H1 (cell line): ENCODE data around the gene ITM2B. TPM values are rescaled to one million over a fixed set of nuclear protein-coding genes. Genes with fewer than 3 reads are reported as not detected.

Experiments used
- CTCF ChIA-PET: fragments of 300-600 bp; sonication (Branson Sonifier 250); formaldehyde crosslinking; loops from one replicate; lab custom pipeline; 2021; ENCODE audit not compliant: partially characterized antibody; lab: Charles Lee
- POLR2A ChIA-PET: fragments of 300-600 bp; sonication (Branson Sonifier 250); formaldehyde crosslinking; loops from one replicate; lab custom pipeline; 2021; ENCODE audit warnings: inconsistent platforms; ENCODE audit not compliant: partially characterized antibody; lab: Charles Lee
- DNase-seq, 2 experiments: peaks; one replicate each; pipeline versions ENCODE4 v3.0.0 to v3.0.0-alpha.2; 2010 to 2022; ENCODE audit warnings: low spot score in 2 of 2, low read depth in 1 of 2, mixed read lengths in 1 of 2
- FAIRE-seq: peaks from 2 replicates; lab custom pipeline; 2011; peaks lifted over from hg19 to GRCh38; lab: Jason Lieb, UNC
- H2AFZ ChIP-seq: 2 replicates; pipeline ENCODE4 v1.8.1; 2012; ENCODE audit warnings: low read length, inconsistent platforms
- H2AK5ac ChIP-seq: 2 replicates; pipeline ENCODE4 v1.6.1; 2013; ENCODE audit warnings: low read depth, low read length
- H2BK120ac ChIP-seq: replicated peaks from 2 replicates; pipeline ENCODE3; 2013; ENCODE audit warnings: low read depth, low read length, inconsistent platforms
- H2BK12ac ChIP-seq: 2 replicates; pipeline ENCODE4 v1.6.1; 2013; ENCODE audit warnings: low read depth, low read length
- H2BK15ac ChIP-seq: 2 replicates; pipeline ENCODE4 v1.6.1; 2013; ENCODE audit warnings: low read length
- H2BK20ac ChIP-seq: 2 replicates; pipeline ENCODE4 v1.6.1; 2013; ENCODE audit warnings: low read length
- H2BK5ac ChIP-seq: 2 replicates; pipeline ENCODE4 v1.6.1; 2013; ENCODE audit warnings: low read depth, low read length
- H3K14ac ChIP-seq: 2 replicates; pipeline ENCODE4 v1.6.1; 2013; ENCODE audit warnings: inconsistent platforms; ENCODE audit not compliant: insufficient read length
- H3K18ac ChIP-seq: 2 replicates; pipeline ENCODE4 v1.6.1; 2013; ENCODE audit warnings: low read length; ENCODE audit errors: extremely low read depth
- H3K23ac ChIP-seq: 2 replicates; pipeline ENCODE4 v1.6.1; 2013; ENCODE audit warnings: inconsistent platforms; ENCODE audit not compliant: insufficient read length
- H3K23me2 ChIP-seq: 2 replicates; pipeline ENCODE4 v1.6.1; 2013; ENCODE audit warnings: low read depth, low read length
- H3K27ac ChIP-seq: 2 replicates; pipeline ENCODE4 v1.6.1; 2011; ENCODE audit warnings: low read depth, low read length, inconsistent platforms
- H3K27me3 ChIP-seq, 4 experiments: replicated peaks in 1 of 4; 1 replicate in 1 of 4; 2 replicates in 3 of 4; pipeline versions ENCODE4 v1.6.1 to v1.8.1; 2011 to 2013; ENCODE audit warnings: low read length in 3 of 4, mild to moderate bottlenecking in 3 of 4, inconsistent platforms in 2 of 4, mixed read lengths in 2 of 4, moderate library complexity in 1 of 4; ENCODE audit not compliant: control insufficient read depth in 3 of 4, insufficient read depth in 3 of 4; ENCODE audit errors: extremely low read depth in 1 of 4
- H3K36me3 ChIP-seq, 4 experiments: 2 replicates each; pipeline versions ENCODE4 v1.6.1 to v1.8.1; 2011 to 2013; ENCODE audit warnings: mild to moderate bottlenecking in 4 of 4, low read length in 3 of 4, moderate library complexity in 2 of 4, control low read depth in 1 of 4, inconsistent platforms in 1 of 4; ENCODE audit not compliant: insufficient read depth in 4 of 4, control insufficient read depth in 2 of 4
- H3K4ac ChIP-seq: replicated peaks from 2 replicates; pipeline ENCODE3; 2013; ENCODE audit warnings: low read length, low read depth, mixed read lengths, inconsistent platforms; ENCODE audit not compliant: insufficient read length
- H3K4me1 ChIP-seq, 4 experiments: replicated peaks in 1 of 4; 1 replicate in 1 of 4; 2 replicates in 3 of 4; pipeline versions ENCODE4 v1.6.1 to v1.8.1; 2011 to 2013; ENCODE audit warnings: low read length in 3 of 4, inconsistent platforms in 2 of 4, mixed read lengths in 1 of 4; ENCODE audit not compliant: insufficient read depth in 4 of 4, control insufficient read depth in 3 of 4
- H3K4me2 ChIP-seq, 2 experiments: 2 replicates each; pipeline versions ENCODE4 v1.6.1 to v1.8.1; 2011 to 2013; ENCODE audit warnings: low read depth in 2 of 2, low read length in 2 of 2, control low read depth in 1 of 2, inconsistent platforms in 1 of 2, mild to moderate bottlenecking in 1 of 2; ENCODE audit not compliant: insufficient read depth in 1 of 2
- H3K4me3 ChIP-seq, 4 experiments: fragments of 200-600, 300-600 bp in 1 of 4; sonication (generic), shearing (Covaris generic), sonication (Bioruptor Twin) in 1 of 4; 2 replicates each; pipeline versions ENCODE4 v1.5.1 to v1.8.1; 2011 to 2016; ENCODE audit warnings: low read length in 4 of 4, low read depth in 3 of 4, control low read depth in 2 of 4, inconsistent platforms in 2 of 4, mild to moderate bottlenecking in 2 of 4, mixed read lengths in 1 of 4, moderate library complexity in 1 of 4; ENCODE audit not compliant: insufficient read depth in 2 of 4; ENCODE audit errors: extremely low read depth in 1 of 4
- H3K56ac ChIP-seq: replicated peaks from 2 replicates; pipeline ENCODE3; 2013; ENCODE audit warnings: low read depth, mild to moderate bottlenecking, mixed read lengths, low read length, inconsistent platforms; ENCODE audit not compliant: insufficient read length
- H3K79me1 ChIP-seq: 2 replicates; pipeline ENCODE4 v1.6.1; 2013; ENCODE audit warnings: low read depth, low read length, control low read depth
- H3K79me2 ChIP-seq, 2 experiments: 2 replicates each; pipeline versions ENCODE4 v1.6.1 to v1.8.1; 2012 to 2013; ENCODE audit warnings: low read length in 2 of 2, mild to moderate bottlenecking in 2 of 2, inconsistent platforms in 1 of 2; ENCODE audit not compliant: insufficient read depth in 2 of 2, control insufficient read depth in 1 of 2
- H3K9ac ChIP-seq, 4 experiments: replicated peaks in 1 of 4; 1 replicate in 1 of 4; 2 replicates in 3 of 4; pipeline versions ENCODE4 v1.6.1 to v1.8.1; 2011 to 2013; ENCODE audit warnings: low read depth in 3 of 4, low read length in 3 of 4, control low read depth in 2 of 4, mild to moderate bottlenecking in 2 of 4, moderate library complexity in 2 of 4, inconsistent platforms in 1 of 4; ENCODE audit errors: extremely low read depth in 1 of 4
- H3K9me3 ChIP-seq, 2 experiments: 2 replicates each; pipeline versions ENCODE4 v1.6.1 to v1.8.1; 2012 to 2013; ENCODE audit warnings: mild to moderate bottlenecking in 2 of 2, moderate library complexity in 2 of 2, control low read depth in 1 of 2, inconsistent platforms in 1 of 2, low read depth in 1 of 2, low read length in 1 of 2, mixed read lengths in 1 of 2; ENCODE audit not compliant: insufficient read depth in 2 of 2
- H4K20me1 ChIP-seq, 2 experiments: replicated peaks in 1 of 2; 2 replicates each; pipeline versions ENCODE3 to v1.8.1; 2011 to 2013; ENCODE audit warnings: inconsistent platforms in 2 of 2, low read length in 2 of 2, mild to moderate bottlenecking in 1 of 2; ENCODE audit not compliant: insufficient read depth in 2 of 2, control insufficient read depth in 1 of 2
- H4K5ac ChIP-seq: 2 replicates; pipeline ENCODE4 v1.6.1; 2013; ENCODE audit warnings: low read length, low read depth, mixed read lengths, inconsistent platforms; ENCODE audit not compliant: insufficient read length
- H4K8ac ChIP-seq: 2 replicates; pipeline ENCODE4 v1.8.0; 2013; ENCODE audit warnings: mild to moderate bottlenecking, moderate library complexity, low read length, inconsistent platforms; ENCODE audit not compliant: insufficient read depth; ENCODE audit errors: extremely low read depth
- H4K91ac ChIP-seq: replicated peaks from 2 replicates; pipeline ENCODE3; 2013; ENCODE audit warnings: low read length, mixed read lengths, inconsistent platforms; ENCODE audit not compliant: insufficient read length
- BACH1 ChIP-seq: IDR thresholded peaks from 2 replicates; pipeline ENCODE4 v1.6.1; 2012; ENCODE audit warnings: low read length, improper control_type of control experiment
- BCL11A ChIP-seq, 2 experiments: IDR thresholded peaks; one replicate each; pipeline ENCODE4 v1.6.1; 2011; ENCODE audit warnings: low read depth in 2 of 2, low read length in 2 of 2, mild to moderate bottlenecking in 2 of 2
- CBX5 ChIP-seq: fragments of 300-800, 300-1000 bp; sonication (generic); IDR thresholded peaks from 2 replicates; pipeline ENCODE4 v1.7.1; 2016; ENCODE audit warnings: antibody characterized with exemption, low read length, low read depth
- EZH2 ChIP-seq: fragments of 200-600 bp; sonication (generic); IDR thresholded peaks from 2 replicates; pipeline ENCODE4 v1.7.1; 2012; ENCODE audit warnings: low read depth, mild to moderate bottlenecking, moderate library complexity, low read length, inconsistent platforms; ENCODE audit not compliant: severe bottlenecking
- KDM4A ChIP-seq: IDR thresholded peaks from one replicate; pipeline ENCODE4 v1.7.1; 2012; ENCODE audit warnings: low read depth, mild to moderate bottlenecking, moderate library complexity, low read length, inconsistent platforms; ENCODE audit not compliant: severe bottlenecking
- KDM5A ChIP-seq: fragments of 200-600 bp; IDR thresholded peaks from 2 replicates; pipeline ENCODE4 v1.7.1; 2012; ENCODE audit warnings: mild to moderate bottlenecking, low read length, inconsistent platforms, mixed read lengths
- SIRT6 ChIP-seq: IDR thresholded peaks from one replicate; pipeline ENCODE4 v1.7.1; 2012; ENCODE audit warnings: low read length, inconsistent platforms
- SUZ12 ChIP-seq: fragments of 200-600 bp; sonication (generic); IDR thresholded peaks from 2 replicates; pipeline ENCODE4 v1.6.1; 2012; ENCODE audit warnings: mild to moderate bottlenecking, inconsistent platforms, low read length, moderate library complexity, mixed read lengths
- WGBS, 2 experiments: shearing (Covaris generic) in 1 of 2; methylation state at CpG; one replicate each; pipeline versions ENCODE4 v1.1.6 to v1.1.7; 2013 to 2015; ENCODE audit warnings: low lambda C conversion rate in 2 of 2, mixed read lengths in 2 of 2, inconsistent platforms in 1 of 2, low coverage in 1 of 2, missing lambda C conversion rate in 1 of 2; ENCODE audit not compliant: insufficient replicate concordance in 2 of 2, insufficient coverage in 1 of 2, insufficient read length in 1 of 2; ENCODE audit errors: extremely low coverage in 1 of 2, missing lambda C conversion rate in 1 of 2; 5-methylcytosine and 5-hydroxymethylcytosine counted together
- polyA plus RNA-seq, 7 experiments: library from polyadenylated mRNA; depleted of rRNA in 3 of 7; stranded (reverse) in 5 of 7; unstranded in 2 of 7; fragments of >200 nt in 5 of 7; fragments of 200-250 nt in 2 of 7; gene quantifications; 1 replicate in 5 of 7; 2 replicates in 1 of 7; 4 replicates in 1 of 7; pipeline versions ENCODE4 v1.2.1 to v1.2.3, GENCODE V29; 2011 to 2013; ENCODE audit warnings: missing spikeins in 2 of 7, mixed read lengths in 2 of 7
- total RNA-seq: library from RNA; stranded (reverse); fragmentation: NEBNext Ultra II Directional; extraction: Animal tissue kit (Norgen Biotek cat#: 25700); gene quantifications from 2 replicates; pipeline ENCODE4 v1.2.1, GENCODE V29; 2021

Gene ITM2B
- total and polyA plus RNA-seq, 2 of the 8 experiments (the other 6 are each of a cell fraction or from before 2014, with no cell fraction given) = 132 to 184 TPM

- FAIRE-seq = no peak
- Histone ChIP-seq H3K79me2 (no peaks in the 10 kb centered on the region), H3K4me2 (no peak overlapping the region), H3K23ac (no peak overlapping the region), H4K91ac (no peak overlapping the region), H2BK15ac (no peak overlapping the region), H3K23me2 (no peaks in the 10 kb centered on the region), H3K4me1 (no peaks in the 10 kb centered on the region), H3K14ac (no peak overlapping the region), H2AFZ (no peak overlapping the region), H3K4ac (no peak overlapping the region), H2AK5ac (no peak overlapping the region), H3K18ac (no peak overlapping the region), H3K36me3 (no peaks in the 10 kb centered on the region), H3K27me3 (peaks cover 0 to 1% (median 0%) of the 10 kb centered on the region in 4 experiments; a peak in 1 of 7 replicates), H3K9ac (no peak overlapping the region), H2BK5ac (no peak overlapping the region), H4K8ac (no peak overlapping the region), H3K4me3 (no peak overlapping the region), H2BK120ac (no peak overlapping the region), H3K9me3 (no peaks in the 10 kb centered on the region)
- 77% methylated on average over 2 of the region's 2 CpGs; no CpG with 5 or more reads in 1 of the 2 experiments for WGBS, 2 experiments
- TF ChIP-seq CBX5 (no peak), SIRT6 (no peak), BACH1 (no peak), BCL11A (IDR thresholded peaks at IDR 0.05; ENCODE audit: low read depth in 2 of 2, low read length in 2 of 2) (no peak), SUZ12 (no peak), KDM5A (no peak), EZH2 (no peak), KDM4A (no peak)
- TF ChIP-seq, all 59 proteins: peak for 0
- CTCF ChIA-PET = no interaction called here
- DNase-seq = no peak
- Histone ChIP-seq H2BK20ac (no peak overlapping the region), H4K20me1 (no peaks in the 10 kb centered on the region), H2BK12ac (no peak overlapping the region), H3K79me1 (no peaks in the 10 kb centered on the region), H3K27ac (no peak overlapping the region), H4K5ac (no peak overlapping the region), H3K56ac (no peak overlapping the region)
- POLR2A ChIA-PET = no interaction called here
Observed at GRCh38 chr13:48278806-48279205, 45.8 kb downstream of the ITM2B start.
